HG02884 (cell line): ENCODE data around the gene NANS.

Source experiments
- ATAC-seq: cut with Tn5 transposase; IDR thresholded peaks from one replicate; pipeline ENCODE4 v1.9.1; 2021; ENCODE audit warnings: mild to moderate bottlenecking, moderate library complexity; ENCODE audit not compliant: unreplicated experiment

NANS gene

GRCh38 chr9:98130576-98131228, 74.2 kb downstream of the NANS start:
- ATAC-seq, result no peak

- ATAC-seq, result no peak
Observed at GRCh38 chr9:98132158-98132557, 75.6 kb downstream of the NANS start.
